Measurements from ENCODE around the gene XXYLT1.

The XXYLT1 gene

DNA sequence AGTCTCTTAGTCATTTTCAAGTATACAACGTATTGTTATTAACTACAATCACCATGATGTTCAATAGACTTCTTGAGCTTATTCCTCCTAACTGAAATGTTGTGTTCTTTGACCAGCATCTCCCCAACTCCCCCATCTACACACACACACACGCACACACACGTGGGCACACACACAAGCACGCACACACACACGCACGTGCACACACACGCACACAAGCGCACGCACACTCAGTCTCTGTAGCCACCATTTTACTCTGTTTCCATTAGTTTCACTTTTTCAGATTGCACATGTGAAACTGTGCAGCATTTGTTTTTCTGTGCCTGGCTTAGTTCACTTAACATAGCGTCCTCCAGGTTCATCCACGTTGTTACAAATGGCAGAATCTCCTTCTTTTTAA is 247.0 kb downstream of the XXYLT1 start:
- DNase-seq (ENCODE audit: low spot score) = no peak

DNA sequence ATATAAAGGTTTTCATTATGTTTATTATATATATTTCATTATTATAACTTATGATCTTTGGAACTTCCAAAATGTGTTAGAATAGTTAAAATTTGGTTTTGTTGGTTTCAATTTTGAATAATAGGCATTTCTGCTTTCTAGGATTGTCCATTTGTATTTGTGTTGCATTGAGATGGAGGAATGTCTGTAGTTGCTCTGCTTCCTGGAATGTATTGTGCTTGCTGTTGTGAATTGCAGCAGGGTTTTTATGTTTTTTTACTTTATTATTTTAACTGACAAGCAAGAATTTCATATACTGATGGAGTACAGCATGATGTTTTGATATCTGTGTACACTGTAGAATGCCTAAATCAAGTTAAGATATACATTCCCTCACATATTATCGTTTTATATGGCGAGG is 247.4 kb downstream of the XXYLT1 start:
- DNase-seq (ENCODE audit: low spot score) = no peak

DNA sequence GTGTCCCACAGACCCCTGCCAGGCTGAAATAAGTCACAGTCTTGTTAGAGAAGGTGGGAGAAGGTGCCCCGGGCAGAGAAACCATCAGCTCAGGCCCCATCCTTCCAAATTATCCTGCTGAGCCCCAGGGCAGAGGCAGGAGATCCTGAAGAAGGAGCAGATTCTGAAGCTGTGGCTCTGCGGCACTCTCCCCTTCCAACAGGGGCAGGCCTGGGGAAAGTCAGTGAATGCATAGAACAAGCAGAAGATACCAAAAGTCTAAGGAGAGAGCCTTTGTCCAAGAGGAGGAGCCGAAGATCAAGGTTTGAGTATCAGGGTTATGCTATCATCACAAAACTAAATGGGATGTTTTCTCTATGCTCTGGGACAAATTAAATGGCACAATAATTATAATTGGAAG is 249.3 kb downstream of the XXYLT1 start:
- DNase-seq (ENCODE audit: low spot score) = no peak

DNA sequence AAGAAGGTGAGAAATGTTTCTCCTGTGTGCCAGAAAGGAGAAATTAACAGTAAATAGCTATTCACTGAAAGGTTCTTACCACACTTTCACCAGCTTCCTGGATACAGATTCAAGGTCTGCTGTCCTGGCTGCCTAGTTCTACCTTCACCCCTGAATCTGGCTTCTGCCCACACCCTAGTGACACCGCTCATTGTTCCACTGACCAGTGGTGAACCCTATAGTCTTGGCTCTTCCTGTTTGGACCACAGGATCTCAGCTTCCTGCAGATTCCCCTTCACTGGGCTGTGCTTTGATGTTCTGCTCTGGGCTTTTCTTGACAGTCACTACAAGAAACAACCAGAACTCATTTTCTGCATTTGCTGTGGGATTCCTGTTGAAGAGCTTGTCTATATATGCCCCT is 250.0 kb downstream of the XXYLT1 start:
- DNase-seq (ENCODE audit: low spot score) = no peak

DNA sequence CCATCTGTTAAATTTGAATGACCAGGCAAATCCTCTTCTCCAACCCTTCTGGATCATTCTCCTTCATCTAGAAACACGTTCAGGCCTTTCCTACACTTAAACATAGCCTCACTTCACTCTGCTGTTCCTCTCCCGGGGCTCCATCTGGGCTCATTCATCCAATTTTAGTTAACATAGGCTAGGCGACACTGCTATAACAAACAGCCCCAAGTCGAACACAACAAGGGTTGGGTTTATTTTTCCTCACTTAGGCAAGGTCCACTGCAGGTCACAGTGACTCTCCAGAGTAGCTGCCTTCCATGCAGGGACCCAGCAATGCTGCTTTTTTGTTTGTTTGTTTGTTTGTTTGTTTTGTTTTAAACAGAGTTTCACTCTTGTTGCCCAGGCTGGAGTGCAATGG is 250.8 kb downstream of the XXYLT1 start:
- DNase-seq (ENCODE audit: low spot score) = no peak

DNA sequence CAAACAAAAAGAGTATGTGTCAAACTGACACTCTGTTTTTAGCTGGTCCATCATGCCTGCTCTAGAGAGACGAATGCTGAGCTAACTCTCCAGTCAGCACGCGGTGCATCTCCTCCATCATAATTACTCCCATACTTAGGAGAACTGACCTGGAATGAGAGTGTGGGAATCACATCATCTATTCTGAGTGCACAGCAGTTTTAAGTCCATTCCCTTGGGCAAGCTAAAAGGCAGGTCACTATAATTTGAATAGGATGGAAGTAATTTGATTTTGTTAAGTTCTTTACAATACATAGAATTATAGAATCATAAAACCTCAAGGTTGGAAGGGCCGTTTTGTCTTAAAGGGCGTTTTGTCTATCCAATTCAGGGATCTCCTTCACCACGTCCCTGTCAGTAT is 251.6 kb downstream of the XXYLT1 start:
- no peak for DNase-seq (ENCODE audit: low spot score)

All from HuH-7 (cell line).